Activated T-cell treated with anti-CD3 and anti-CD28 coated beads for 1 hour (primary cell): ENCODE data around the gene AMN1.
A peak's percentile ranks its signal among the peaks of the same experiment; 100 is the strongest.
"Not testable (repeated sequence)": the region's sequence is repeated elsewhere in the genome, so short reads cannot be mapped to it uniquely, and the experiment has no call there.

ENCODE experiments used
- DNase-seq: peaks from one replicate; pipeline ENCODE4 v3.0.0-alpha.2; 2020; ENCODE audit warnings: low read depth

The AMN1 gene

GRCh38 chr12:31728917-31729640 is at the start of gene AMN1:
TSS of gene AMN1 (minus strand) at chr12:31729021. CDS start at chr12:31729008, 13 bp downstream.
- peak; percentile 96 for DNase-seq

- no peak for DNase-seq
Measured at GRCh38 chr12:31773867-31774266, 45.0 kb upstream of the AMN1 start.

GRCh38 chr12:31773223-31773750 is 44.5 kb upstream of the AMN1 start:
- no peak for DNase-seq

- no peak for DNase-seq
Measured at GRCh38 chr12:31772685-31773222, 43.9 kb upstream of the AMN1 start.

- DNase-seq = no peak
Measured at GRCh38 chr12:31772186-31772585, 43.4 kb upstream of the AMN1 start.

- DNase-seq = no peak
Measured at GRCh38 chr12:31768046-31768445, 39.2 kb upstream of the AMN1 start.

- no peak for DNase-seq
Measured at GRCh38 chr12:31765931-31766330, 37.1 kb upstream of the AMN1 start.

GRCh38 chr12:31759632-31760459 is 31.0 kb upstream of the AMN1 start:
- DNase-seq = no peak

GRCh38 chr12:31758297-31758696 is 29.5 kb upstream of the AMN1 start:
- not testable (repeated sequence) for DNase-seq

- DNase-seq = no peak
Measured at GRCh38 chr12:31756977-31757420, 28.2 kb upstream of the AMN1 start.

- no peak for DNase-seq
Measured at GRCh38 chr12:31752450-31752849, 23.6 kb upstream of the AMN1 start.

- no peak for DNase-seq
Measured at GRCh38 chr12:31751085-31751484, 22.3 kb upstream of the AMN1 start.

- no peak for DNase-seq
Measured at GRCh38 chr12:31750747-31751039, 21.9 kb upstream of the AMN1 start.

GRCh38 chr12:31749024-31749704 is 20.3 kb upstream of the AMN1 start:
- peak; percentile 33 for DNase-seq

- DNase-seq = no peak
Measured at GRCh38 chr12:31745242-31745641, 16.4 kb upstream of the AMN1 start.

- DNase-seq = not testable (repeated sequence)
Measured at GRCh38 chr12:31744363-31744762, 15.5 kb upstream of the AMN1 start.

- no peak for DNase-seq
Measured at GRCh38 chr12:31742891-31743290, 14.1 kb upstream of the AMN1 start.

- DNase-seq = no peak
Measured at GRCh38 chr12:31740628-31741027, 11.8 kb upstream of the AMN1 start.

GRCh38 chr12:31737763-31738162 is 8.9 kb upstream of the AMN1 start:
- no peak for DNase-seq

- no peak for DNase-seq
Measured at GRCh38 chr12:31737345-31737744, 8.5 kb upstream of the AMN1 start.

- DNase-seq = peak; percentile 37
Measured at GRCh38 chr12:31736472-31736871, 7.7 kb upstream of the AMN1 start.
